Pancreas (tissue), 10 donors: Measurements from ENCODE around the gene RPS6KA5. TPM values are rescaled to one million over a fixed set of nuclear protein-coding genes. Genes with fewer than 3 reads are reported as not detected.

ENCODE experiments used
- ATAC-seq, 4 donors: fragments of 200-7000 bp; cut with Tn5 transposase; one replicate each; pipeline versions ENCODE4 v1.8.0 to v1.9.1; 2020; ENCODE audit warnings: mild to moderate bottlenecking in 4 of 4, moderate library complexity in 4 of 4
- DNase-seq, 6 donors: peaks; one replicate each; pipeline ENCODE4 v3.0.0-alpha.2; 2020
- FAIRE-seq: peaks from 2 replicates; lab custom pipeline; 2012; peaks lifted over from hg19 to GRCh38; lab: Jason Lieb, UNC
- H3K27ac ChIP-seq, 4 donors: fragments of 200-600 bp; sonication (generic); 1 replicate in 3 of 4; 2 replicates in 1 of 4; pipeline versions ENCODE4 v1.5.0 to v1.8.0; 2020
- H3K27me3 ChIP-seq, 4 donors: fragments of 200-600 bp; one replicate each; pipeline ENCODE4 v1.8.0; 2021
- H3K36me3 ChIP-seq, 3 donors: fragments of 200-600 bp; sonication (generic) in 1 of 3; one replicate each; pipeline versions ENCODE4 v1.5.0 to v1.8.0; 2020 to 2021
- H3K4me1 ChIP-seq, 3 donors: fragments of 200-600 bp; one replicate each; pipeline ENCODE4 v1.8.0; 2021
- H3K4me3 ChIP-seq, 4 donors: fragments of 200-600 bp; sonication (generic) in 2 of 4; one replicate each; pipeline versions ENCODE4 v1.5.0 to v1.8.0; 2020 to 2021
- H3K9me3 ChIP-seq, 4 donors: fragments of 200-600 bp; one replicate each; pipeline ENCODE4 v1.8.0; 2021
- WGBS, 2 donors: extraction: QIAGEN DNeasy Blood & Tissue Kit; methylation state at CpG; one replicate each; pipeline ENCODE4 v1.1.7; 2013; 5-methylcytosine and 5-hydroxymethylcytosine counted together
- intact Hi-C, 3 donors: fragments of 100-400 bp; cut with DNase I; formaldehyde crosslinking; loops; one replicate each; pipeline versions ENCODE4 v1.11.1 to v1.14.2; 2022
- polyA plus RNA-seq, 2 donors: library from polyadenylated mRNA; stranded (reverse); fragments of 200-250 nt; gene quantifications; one replicate each; pipeline ENCODE4 v1.2.3, GENCODE V29; 2013
- total RNA-seq, 6 donors: library from RNA; stranded (reverse); fragmentation: NEBNext Ultra II Directional in 4 of 6; extraction: Animal tissue kit (Norgen Biotek cat#: 25700) in 4 of 6; gene quantifications; one replicate each; pipeline versions ENCODE4 v1.2.1 to v1.2.4, GENCODE V29; 2021 to 2023
- TF ChIP-seq, protein P1 (sequence below), 4 donors: fragments of 200-600 bp; sonication (generic) in 3 of 4; IDR thresholded peaks; one replicate each; pipeline versions ENCODE4 v1.5.0 to v1.8.0; 2021; ENCODE audit warnings: antibody characterized with exemption in 4 of 4
- donor health status: healthy with polysubstance abuse.
- donor health status: DM: no; HTN: no; CAD: no; lungs with moderate emphysema.
- donor health status: DM: no; HTN: no; CAD: no.
- donor health status: control.
- donor health status: control.
- donor health status: Bipolar disorder and iron deficiency.
- donor health status: DM: yes; HTN: yes; CAD: no.
- donor health status: DM: no; HTN: no; CAD: no.
- donor health status: DM: no; HTN: no; CAD: no.
- donor health status: DM: yes; HTN: yes; CAD: no.

Gene RPS6KA5
- total and polyA plus RNA-seq, 8 donors: 0.95 to 3.5 (median 2.8) TPM

DNA sequence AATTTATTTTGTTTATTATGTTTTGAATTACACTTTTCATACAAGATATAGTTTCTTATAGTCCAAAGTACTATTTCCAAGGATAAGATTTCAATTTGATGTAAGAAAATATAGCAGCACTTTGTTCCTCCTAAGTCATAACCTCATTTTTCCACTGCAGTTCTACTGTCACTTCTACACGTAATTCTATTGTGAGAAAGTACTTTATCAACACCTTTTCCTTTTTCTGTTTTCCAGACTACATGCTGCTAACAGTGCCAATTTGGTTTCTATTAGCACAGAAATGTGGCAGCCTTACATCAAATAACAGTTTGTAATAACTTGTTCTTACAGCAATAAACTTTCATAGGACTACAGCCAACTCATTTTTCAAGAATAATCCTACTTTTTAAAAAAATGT is 45.0 kb downstream of the RPS6KA5 start:
- H3K4me3 ChIP-seq: no peak overlapping the region
- DNase-seq: no peak
- 3 to 11% methylated on average over 1 of the region's 1 CpG for WGBS, 2 donors
- peak; percentile 23 for FAIRE-seq
- peaks cover 0 to 3% (median 0%) of the 10 kb centered on the region in 3 donors for H3K4me1 ChIP-seq
- H3K9me3 ChIP-seq: no peaks in the 10 kb centered on the region
- no peak overlapping the region for H3K27ac ChIP-seq
- H3K36me3 ChIP-seq: no peaks in the 10 kb centered on the region
- TF ChIP-seq, protein P1, sequence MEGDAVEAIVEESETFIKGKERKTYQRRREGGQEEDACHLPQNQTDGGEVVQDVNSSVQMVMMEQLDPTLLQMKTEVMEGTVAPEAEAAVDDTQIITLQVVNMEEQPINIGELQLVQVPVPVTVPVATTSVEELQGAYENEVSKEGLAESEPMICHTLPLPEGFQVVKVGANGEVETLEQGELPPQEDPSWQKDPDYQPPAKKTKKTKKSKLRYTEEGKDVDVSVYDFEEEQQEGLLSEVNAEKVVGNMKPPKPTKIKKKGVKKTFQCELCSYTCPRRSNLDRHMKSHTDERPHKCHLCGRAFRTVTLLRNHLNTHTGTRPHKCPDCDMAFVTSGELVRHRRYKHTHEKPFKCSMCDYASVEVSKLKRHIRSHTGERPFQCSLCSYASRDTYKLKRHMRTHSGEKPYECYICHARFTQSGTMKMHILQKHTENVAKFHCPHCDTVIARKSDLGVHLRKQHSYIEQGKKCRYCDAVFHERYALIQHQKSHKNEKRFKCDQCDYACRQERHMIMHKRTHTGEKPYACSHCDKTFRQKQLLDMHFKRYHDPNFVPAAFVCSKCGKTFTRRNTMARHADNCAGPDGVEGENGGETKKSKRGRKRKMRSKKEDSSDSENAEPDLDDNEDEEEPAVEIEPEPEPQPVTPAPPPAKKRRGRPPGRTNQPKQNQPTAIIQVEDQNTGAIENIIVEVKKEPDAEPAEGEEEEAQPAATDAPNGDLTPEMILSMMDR (IDR thresholded peaks at IDR 0.05): no peak
- H3K27me3 ChIP-seq: no peaks in the 10 kb centered on the region
- ATAC-seq: no peak
- intact Hi-C loops: no loop called here

DNA sequence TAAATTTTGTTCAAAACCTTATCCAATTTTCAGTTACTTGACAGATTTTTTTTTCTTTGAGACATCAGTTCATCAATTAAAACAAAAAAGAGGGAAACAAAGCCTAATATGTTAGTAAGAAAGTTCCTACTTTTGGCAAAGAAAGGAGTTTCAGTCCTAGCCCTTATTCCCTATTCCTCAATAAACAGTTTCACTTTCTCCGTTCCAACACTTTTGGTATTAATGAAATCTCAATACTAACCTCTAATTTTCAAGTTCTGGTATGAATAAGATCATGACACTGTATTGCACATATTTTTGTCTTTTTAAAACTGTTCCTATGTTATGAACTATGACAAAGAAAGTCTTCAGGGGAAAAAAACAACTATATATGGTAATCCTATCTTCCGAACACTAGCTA is 48.4 kb downstream of the RPS6KA5 start:
- no peak overlapping the region for H3K27ac ChIP-seq
- intact Hi-C loops: no loop called here
- DNase-seq (no peak), ATAC-seq (no peak), FAIRE-seq (peak; percentile 43)
- WGBS, 2 donors: 87 to 91% methylated on average over 2 of the region's 2 CpGs
- H3K4me3 ChIP-seq: no peak overlapping the region
- H3K4me1 ChIP-seq: peaks cover 0 to 18% (median 8%) of the 10 kb centered on the region in 3 donors
- no peaks in the 10 kb centered on the region for H3K36me3 ChIP-seq
- H3K27me3 ChIP-seq: no peaks in the 10 kb centered on the region
- TF ChIP-seq, protein P1 (IDR thresholded peaks at IDR 0.05): no peak
- H3K9me3 ChIP-seq: no peaks in the 10 kb centered on the region

DNA sequence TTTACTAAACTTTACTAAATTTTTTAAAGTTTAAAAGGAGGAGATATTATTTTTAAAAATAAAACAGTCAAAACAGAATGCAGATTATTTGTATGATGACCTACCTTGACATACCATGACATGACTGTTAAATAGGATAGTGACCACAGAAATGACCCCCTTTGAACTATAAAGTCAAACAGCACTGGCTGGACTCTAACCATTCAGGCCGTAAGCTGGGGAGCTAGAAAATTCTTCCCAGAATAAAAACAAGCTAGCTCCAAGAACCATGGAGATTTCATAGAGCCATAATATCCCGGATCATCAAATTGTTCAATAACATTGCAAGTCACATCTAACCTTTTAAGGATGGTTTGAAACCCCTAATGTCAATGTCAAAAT is 50.3 kb downstream of the RPS6KA5 start:
- Histone ChIP-seq H3K4me1 (peaks cover 0 to 26% (median 17%) of the 10 kb centered on the region in 3 donors), H3K27ac (no peak overlapping the region), H3K4me3 (no peak overlapping the region), H3K36me3 (no peaks in the 10 kb centered on the region), H3K27me3 (no peaks in the 10 kb centered on the region), H3K9me3 (no peaks in the 10 kb centered on the region)
- 93 to 95% methylated on average over 2 of the region's 2 CpGs for WGBS, 2 donors
- DNase-seq: no peak
- no peak for FAIRE-seq
- TF ChIP-seq, protein P1 (IDR thresholded peaks at IDR 0.05): no peak
- ATAC-seq: no peak
- intact Hi-C loops: no loop called here

DNA sequence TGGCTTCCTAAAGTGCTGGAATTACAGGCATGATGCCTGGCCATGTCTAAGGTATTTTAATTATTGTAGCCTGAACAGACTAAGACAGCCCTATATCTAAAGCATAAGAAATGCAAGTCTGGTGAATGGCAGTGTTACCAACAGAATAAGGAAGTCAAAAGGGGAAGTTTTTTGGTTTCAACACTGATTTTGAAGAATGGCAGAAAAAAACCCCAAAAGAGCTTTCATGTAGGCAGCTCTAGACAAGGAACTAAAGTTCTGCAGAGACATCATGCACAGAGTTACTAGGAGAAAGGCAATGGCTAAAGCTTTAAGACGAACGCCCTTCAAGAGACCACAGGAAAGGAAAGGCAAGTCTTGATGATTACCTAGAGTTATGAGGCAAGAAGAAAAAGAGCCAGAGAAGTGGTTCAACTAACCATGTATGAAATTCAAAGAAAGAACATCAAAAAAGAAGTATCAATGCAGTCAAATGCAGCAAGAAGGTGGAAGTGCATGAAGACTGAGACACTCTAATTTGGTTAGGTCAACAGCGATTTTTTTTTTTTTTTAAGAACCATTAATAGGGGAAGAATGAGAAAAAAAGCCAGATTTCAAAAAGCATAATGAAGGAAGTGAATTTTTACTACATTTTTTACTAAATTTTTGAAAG is 50.8 kb downstream of the RPS6KA5 start:
- Histone ChIP-seq H3K27me3 (no peaks in the 10 kb centered on the region), H3K36me3 (no peaks in the 10 kb centered on the region), H3K4me1 (peaks cover 0 to 24% (median 17%) of the 10 kb centered on the region in 3 donors), H3K4me3 (no peak overlapping the region), H3K27ac (peak overlapping the region in 1 of 4 donors; percentile 24), H3K9me3 (no peaks in the 10 kb centered on the region)
- DNase-seq (no peak), FAIRE-seq (no peak), ATAC-seq (peak in 2 of 4 donors; percentile 67)
- 80 to 86% methylated on average over 3 of the region's 3 CpGs for WGBS, 2 donors
- TF ChIP-seq, protein P1 (IDR thresholded peaks at IDR 0.05): no peak
- intact Hi-C loops: no loop called here

DNA sequence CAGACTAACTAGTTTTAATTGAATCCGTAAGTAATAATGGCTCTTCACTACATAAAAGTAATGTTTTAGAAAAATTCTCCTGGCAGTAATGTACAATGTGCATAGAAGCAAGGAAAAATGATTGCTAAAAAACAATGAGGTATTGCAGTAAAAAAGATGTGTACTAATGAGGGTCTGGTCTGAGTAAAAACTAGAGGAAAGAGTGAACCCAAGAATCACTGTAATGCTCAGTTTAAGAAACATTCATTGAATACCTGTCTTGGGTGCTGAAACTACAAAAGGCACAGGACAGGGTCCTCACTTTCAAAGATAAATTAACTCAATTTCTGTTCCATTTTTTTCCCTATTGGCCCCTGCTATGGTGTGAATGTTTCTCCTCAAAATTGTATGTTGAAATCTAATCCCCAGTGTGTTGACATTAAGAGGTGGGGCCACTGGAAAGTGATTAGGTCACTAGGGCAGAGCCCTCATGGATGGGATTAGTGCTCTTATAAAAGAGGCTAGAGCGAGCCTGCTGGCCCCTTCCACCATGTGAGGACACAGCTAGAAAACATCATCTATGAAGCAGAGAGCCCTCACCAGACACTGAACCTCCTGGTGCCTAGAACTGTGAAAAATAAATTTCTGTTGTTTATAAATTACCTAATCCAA is 51.6 kb downstream of the RPS6KA5 start:
- no peak for DNase-seq
- Histone ChIP-seq H3K4me1 (peaks cover 0 to 24% (median 17%) of the 10 kb centered on the region in 3 donors), H3K9me3 (no peaks in the 10 kb centered on the region), H3K36me3 (no peaks in the 10 kb centered on the region), H3K27me3 (no peaks in the 10 kb centered on the region), H3K27ac (peak overlapping the region in 1 of 4 donors; percentile 24), H3K4me3 (no peak overlapping the region)
- ATAC-seq: peak in 3 of 4 donors; percentile 54 to 78 (median 59)
- no peak for FAIRE-seq
- intact Hi-C loops: no loop called here
- WGBS, 2 donors: 85 to 91% methylated on average over 2 of the region's 2 CpGs
- TF ChIP-seq, protein P1 (IDR thresholded peaks at IDR 0.05): no peak
